NCI-H82 (cell line): Measurements from ENCODE around the gene DENND2C.
"Not testable (repeated sequence)": the region's sequence is repeated elsewhere in the genome, so short reads cannot be mapped to it uniquely, and the experiment has no call there.

Source experiments
- DNase-seq: peaks from one replicate; lab custom pipeline; 2025; lab: John Stamatoyannopoulos, UW

Gene DENND2C

GRCh38 chr1:114607223-114607622 is 62.6 kb downstream of the DENND2C start:
- no peak for DNase-seq

- no peak for DNase-seq
These were observed 71.9 kb downstream of the DENND2C start for GRCh38 chr1:114597949-114598348.

- DNase-seq, result no peak
These were observed 74.2 kb downstream of the DENND2C start for GRCh38 chr1:114595602-114596001.

GRCh38 chr1:114594046-114594445 is 75.8 kb downstream of the DENND2C start:
- peak; percentile 67 for DNase-seq

- DNase-seq, result no peak
These were observed 80.7 kb downstream of the DENND2C start for GRCh38 chr1:114589122-114589521.

GRCh38 chr1:114588196-114588689 is 81.6 kb downstream of the DENND2C start:
- peak; percentile 70 for DNase-seq

GRCh38 chr1:114587203-114587991 is 82.5 kb downstream of the DENND2C start:
- no peak for DNase-seq

- no peak for DNase-seq
These were observed 83.3 kb downstream of the DENND2C start for GRCh38 chr1:114586513-114587047.

GRCh38 chr1:114585231-114585630 is 84.6 kb downstream of the DENND2C start:
- peak; percentile 16 for DNase-seq

GRCh38 chr1:114581335-114582287 is 88.2 kb downstream of the DENND2C start, which contains the start of gene BCAS2:
TSS of gene BCAS2 (minus strand) at chr1:114581615. CDS start at chr1:114581591, 24 bp downstream.
- peak; percentile 99 for DNase-seq

- no peak for DNase-seq
These were observed 95.5 kb downstream of the DENND2C start for GRCh38 chr1:114574365-114574764.

- DNase-seq, result no peak
These were observed 105.7 kb downstream of the DENND2C start for GRCh38 chr1:114564141-114564540.

GRCh38 chr1:114562978-114563510 is 106.8 kb downstream of the DENND2C start:
- DNase-seq, result not testable (repeated sequence)

- DNase-seq, result no peak
These were observed 108.5 kb downstream of the DENND2C start for GRCh38 chr1:114561333-114561732.

GRCh38 chr1:114559356-114559755 is 110.5 kb downstream of the DENND2C start:
- no peak for DNase-seq

GRCh38 chr1:114558544-114558943 is 111.3 kb downstream of the DENND2C start:
- DNase-seq, result peak; percentile 42

- DNase-seq, result peak; percentile 98
These were observed 115.3 kb downstream of the DENND2C start for GRCh38 chr1:114554577-114554976.

- DNase-seq, result no peak
These were observed 117.7 kb downstream of the DENND2C start for GRCh38 chr1:114552106-114552639.

GRCh38 chr1:114551400-114551799 is 118.4 kb downstream of the DENND2C start:
- DNase-seq, result no peak

GRCh38 chr1:114550336-114550735 is 119.5 kb downstream of the DENND2C start:
- DNase-seq, result no peak

GRCh38 chr1:114549137-114549536 is 120.7 kb downstream of the DENND2C start:
- no peak for DNase-seq

- peak; percentile 89 for DNase-seq
These were observed 122.8 kb downstream of the DENND2C start for GRCh38 chr1:114547076-114547475.
